Esophagus squamous epithelium (tissue), 5 donors: ENCODE measurements around the gene ATP13A1. TPM values are rescaled to one million over a fixed set of nuclear protein-coding genes. Genes with fewer than 3 reads are reported as not detected.

ENCODE experiments used
- DNase-seq: peaks from one replicate; lab custom pipeline; 2025; lab: John Stamatoyannopoulos, UW
- H3K27ac ChIP-seq, 4 donors: fragments of 200-600 bp; sonication (generic); one replicate each; pipeline ENCODE4 v1.5.1; 2016 to 2019; ENCODE audit warnings: mild to moderate bottlenecking in 1 of 4
- H3K27me3 ChIP-seq, 4 donors: fragments of 200-600 bp; sonication (generic); 1 replicate in 3 of 4; 2 replicates in 1 of 4; pipeline versions ENCODE4 v1.5.1 to v1.6.0; 2017 to 2021; ENCODE audit warnings: antibody characterized with exemption in 1 of 4
- H3K36me3 ChIP-seq, 3 donors: fragments of 200-600 bp; sonication (generic); one replicate each; pipeline ENCODE4 v1.5.1; 2016 to 2019
- H3K4me1 ChIP-seq, 3 donors: fragments of 200-600 bp; sonication (generic); one replicate each; pipeline ENCODE4 v1.5.1; 2017 to 2019
- H3K4me3 ChIP-seq, 4 donors: fragments of 200-600 bp; sonication (generic); 1 replicate in 3 of 4; 2 replicates in 1 of 4; pipeline ENCODE4 v1.5.1; 2016 to 2019; ENCODE audit warnings: mild to moderate bottlenecking in 2 of 4, moderate library complexity in 1 of 4
- H3K9me3 ChIP-seq, 3 donors: fragments of 200-600 bp; sonication (generic); one replicate each; pipeline ENCODE4 v1.5.1; 2016 to 2019
- CTCF ChIP-seq, 6 experiments: fragments of 450-650 bp in 4 of 6; fragments of 200-600 bp in 2 of 6; sonication (generic) in 2 of 6; IDR thresholded peaks; one replicate each; pipeline ENCODE4 v1.5.1; 2016 to 2019; ENCODE audit warnings: antibody characterized with exemption in 6 of 6, mild to moderate bottlenecking in 4 of 6, moderate library complexity in 4 of 6
- POLR2A ChIP-seq, 4 donors: fragments of 450-650 bp; IDR thresholded peaks; one replicate each; pipeline ENCODE4 v1.6.1; 2017; ENCODE audit warnings: antibody characterized with exemption in 4 of 4, mild to moderate bottlenecking in 4 of 4, moderate library complexity in 3 of 4
- WGBS, 2 donors: methylation state at CpG; one replicate each; pipeline ENCODE4 v1.1.5; 2018; 5-methylcytosine and 5-hydroxymethylcytosine counted together
- intact Hi-C: fragments of 100-400 bp; cut with DNase I; formaldehyde crosslinking; loops from one replicate; pipeline ENCODE4 v1.15.0; 2022
- total RNA-seq, 4 donors: library from RNA; depleted of rRNA; stranded (reverse); fragments of >200 nt; gene quantifications; one replicate each; pipeline ENCODE4 v1.1.0, GENCODE V29; 2016
- donor health status: DM: yes; HTN: yes; CAD: no.

Gene ATP13A1
- total RNA-seq, 4 donors from 2014 or later, result 79.7 to 257 (median 153) TPM

GRCh38 chr19:19653597-19654147 is 9.8 kb downstream of the ATP13A1 start:
- Histone ChIP-seq H3K4me1 (peaks cover 0 to 1% (median 0%) of the 10 kb centered on the region in 3 donors), H3K27ac (no peak overlapping the region), H3K27me3 (no peaks in the 10 kb centered on the region), H3K36me3 (peaks cover 55 to 100% (median 76%) of the 10 kb centered on the region in 3 donors), H3K4me3 (no peak overlapping the region), H3K9me3 (no peaks in the 10 kb centered on the region)
- intact Hi-C loops, result no loop called here
- WGBS, 2 donors, result 96% methylated on average over 13 to 18 of the region's 23 CpGs
- no peak for DNase-seq
- TF ChIP-seq CTCF (IDR thresholded peaks at IDR 0.05) (no peak), POLR2A (IDR thresholded peaks at IDR 0.05) (no peak)

- Histone ChIP-seq H3K27me3 (no peaks in the 10 kb centered on the region), H3K9me3 (no peaks in the 10 kb centered on the region), H3K36me3 (peaks cover 55 to 100% (median 71%) of the 10 kb centered on the region in 3 donors), H3K4me1 (no peaks in the 10 kb centered on the region), H3K4me3 (no peak overlapping the region), H3K27ac (no peak overlapping the region)
- DNase-seq, result no peak
- TF ChIP-seq POLR2A (IDR thresholded peaks at IDR 0.05), result no peak
- TF ChIP-seq CTCF (IDR thresholded peaks at IDR 0.05), result no peak
- WGBS, 2 donors, result 84 to 97% methylated on average over 6 to 14 of the region's 24 CpGs
- intact Hi-C loops, result no loop called here
Observed at GRCh38 chr19:19652482-19653295, 10.8 kb downstream of the ATP13A1 start.

GRCh38 chr19:19651076-19651475 is 12.4 kb downstream of the ATP13A1 start:
- intact Hi-C loops, result no loop called here
- TF ChIP-seq CTCF (IDR thresholded peaks at IDR 0.05), result no peak
- TF ChIP-seq POLR2A (IDR thresholded peaks at IDR 0.05), result no peak
- Histone ChIP-seq H3K4me3 (no peak overlapping the region), H3K36me3 (peaks cover 58 to 100% (median 70%) of the 10 kb centered on the region in 3 donors), H3K27ac (no peak overlapping the region), H3K4me1 (no peaks in the 10 kb centered on the region), H3K27me3 (no peaks in the 10 kb centered on the region), H3K9me3 (no peaks in the 10 kb centered on the region)
- DNase-seq, result no peak
- 65 to 100% methylated on average over 1 to 6 of the region's 13 CpGs for WGBS, 2 donors

- H3K36me3 ChIP-seq, result peaks cover 58 to 100% (median 70%) of the 10 kb centered on the region in 3 donors
- H3K9me3 ChIP-seq, result no peaks in the 10 kb centered on the region
- H3K4me3 ChIP-seq, result no peak overlapping the region
- no peak for DNase-seq
- TF ChIP-seq CTCF (IDR thresholded peaks at IDR 0.05) (no peak), POLR2A (IDR thresholded peaks at IDR 0.05) (no peak)
- intact Hi-C loops, result no loop called here
- H3K27me3 ChIP-seq, result no peaks in the 10 kb centered on the region
- H3K4me1 ChIP-seq, result no peaks in the 10 kb centered on the region
- no peak overlapping the region for H3K27ac ChIP-seq
- 82 to 83% methylated on average over 3 to 4 of the region's 9 CpGs for WGBS, 2 donors
Observed at GRCh38 chr19:19650331-19650730, 13.1 kb downstream of the ATP13A1 start.

GRCh38 chr19:19649580-19649995 is 13.9 kb downstream of the ATP13A1 start:
- no peak overlapping the region for H3K4me3 ChIP-seq
- no peaks in the 10 kb centered on the region for H3K27me3 ChIP-seq
- no peak overlapping the region for H3K27ac ChIP-seq
- intact Hi-C loops, result no loop called here
- H3K9me3 ChIP-seq, result no peaks in the 10 kb centered on the region
- no peak for DNase-seq
- peaks cover 54 to 100% (median 68%) of the 10 kb centered on the region in 3 donors for H3K36me3 ChIP-seq
- no peaks in the 10 kb centered on the region for H3K4me1 ChIP-seq
- TF ChIP-seq POLR2A (IDR thresholded peaks at IDR 0.05), result no peak
- TF ChIP-seq CTCF (IDR thresholded peaks at IDR 0.05), result no peak
- WGBS, 2 donors, result 93% methylated on average over 3 of the region's 22 CpGs; no CpG with 5 or more reads in 1 of the 2 donors
